Thoracic aorta (tissue), 2 donors: ENCODE measurements around the gene NRG2. TPM values are rescaled to one million over a fixed set of nuclear protein-coding genes. Genes with fewer than 3 reads are reported as not detected.

Source experiments
- ATAC-seq: fragments of 150-250 bp; one replicate; pipeline ENCODE4 v1.8.0; 2017; ENCODE audit warnings: low read depth; ENCODE audit not compliant: insufficient number of reproducible peaks, low FRiP score
- DNase-seq: peaks from one replicate; pipeline ENCODE4 v3.0.0-alpha.2; 2020; ENCODE audit warnings: low spot score
- H3K27ac ChIP-seq, 2 donors: fragments of 200-600 bp; sonication (generic); 1 replicate in 1 of 2; 2 replicates in 1 of 2; pipeline ENCODE4 v1.5.1; 2016; ENCODE audit warnings: mild to moderate bottlenecking in 2 of 2, moderate library complexity in 2 of 2
- H3K27me3 ChIP-seq: fragments of 200-600 bp; sonication (generic); replicated peaks from 2 replicates; pipeline ENCODE4 v1.6.0; 2016; ENCODE audit warnings: mild to moderate bottlenecking; ENCODE audit not compliant: insufficient read depth
- H3K36me3 ChIP-seq: fragments of 200-600 bp; sonication (generic); one replicate; pipeline ENCODE4 v1.5.1; 2016
- H3K4me1 ChIP-seq, 2 donors: fragments of 200-600 bp; sonication (generic); 1 replicate in 1 of 2; 2 replicates in 1 of 2; pipeline versions ENCODE4 v1.5.1 to v1.6.0; 2016; ENCODE audit warnings: low read depth in 2 of 2, mild to moderate bottlenecking in 1 of 2; ENCODE audit not compliant: control insufficient read depth in 1 of 2
- H3K4me3 ChIP-seq: fragments of 200-600 bp; sonication (generic); 2 replicates; pipeline ENCODE4 v1.5.1; 2016; ENCODE audit warnings: mild to moderate bottlenecking
- H3K9me3 ChIP-seq: fragments of 200-600 bp; sonication (generic); 2 replicates; pipeline ENCODE4 v1.5.1; 2016
- total RNA-seq, 2 donors: library from RNA; depleted of rRNA; stranded (reverse); fragments of >200 nt; gene quantifications; one replicate each; pipeline versions ENCODE4 v1.1.0 to v1.2.3, GENCODE V29; 2016
- TF ChIP-seq, protein P1 (sequence below): fragments of 200-600 bp; sonication (generic); IDR thresholded peaks from one replicate; pipeline ENCODE4 v1.5.1; 2019; ENCODE audit warnings: antibody characterized with exemption

The NRG2 gene
- total RNA-seq, 2 donors from 2014 or later, result 2.3 to 6.9 TPM

DNA sequence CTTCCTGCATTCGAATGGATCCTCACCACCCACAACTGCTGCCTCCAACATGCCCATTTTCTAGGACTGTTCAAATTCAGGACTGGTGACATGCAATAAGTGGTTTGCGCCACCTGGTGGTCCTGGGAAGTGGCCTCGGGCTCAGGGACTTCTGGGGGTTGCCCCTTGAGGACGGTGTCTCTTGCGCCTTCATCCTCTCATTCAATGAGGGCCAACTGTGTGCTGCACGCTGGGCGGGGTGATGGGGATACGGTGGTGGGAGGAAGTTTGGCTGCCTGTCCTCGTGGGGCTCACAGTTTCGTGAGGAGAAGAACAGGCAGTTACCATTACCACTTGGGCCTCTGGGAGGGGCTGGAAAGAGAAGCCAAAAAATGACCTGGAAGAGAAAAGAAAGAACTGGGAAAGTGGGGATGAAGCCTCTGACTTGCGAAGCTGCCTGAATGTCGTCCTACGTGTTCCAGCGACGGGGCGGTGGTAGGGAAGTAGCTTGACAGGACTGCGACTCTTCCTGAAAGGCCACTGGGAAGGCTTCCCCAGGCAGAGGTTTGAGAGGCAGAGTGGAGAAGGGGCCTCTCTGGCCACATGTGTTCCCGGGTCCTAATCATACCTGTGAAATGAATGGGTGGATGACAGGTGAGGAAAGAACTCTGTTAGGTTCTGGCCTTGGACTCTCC is 198.5 kb downstream of the NRG2 start:
- no peak overlapping the region for H3K4me3 ChIP-seq
- no peak for ATAC-seq
- H3K27ac ChIP-seq, result no peak overlapping the region
- TF ChIP-seq, protein P1, sequence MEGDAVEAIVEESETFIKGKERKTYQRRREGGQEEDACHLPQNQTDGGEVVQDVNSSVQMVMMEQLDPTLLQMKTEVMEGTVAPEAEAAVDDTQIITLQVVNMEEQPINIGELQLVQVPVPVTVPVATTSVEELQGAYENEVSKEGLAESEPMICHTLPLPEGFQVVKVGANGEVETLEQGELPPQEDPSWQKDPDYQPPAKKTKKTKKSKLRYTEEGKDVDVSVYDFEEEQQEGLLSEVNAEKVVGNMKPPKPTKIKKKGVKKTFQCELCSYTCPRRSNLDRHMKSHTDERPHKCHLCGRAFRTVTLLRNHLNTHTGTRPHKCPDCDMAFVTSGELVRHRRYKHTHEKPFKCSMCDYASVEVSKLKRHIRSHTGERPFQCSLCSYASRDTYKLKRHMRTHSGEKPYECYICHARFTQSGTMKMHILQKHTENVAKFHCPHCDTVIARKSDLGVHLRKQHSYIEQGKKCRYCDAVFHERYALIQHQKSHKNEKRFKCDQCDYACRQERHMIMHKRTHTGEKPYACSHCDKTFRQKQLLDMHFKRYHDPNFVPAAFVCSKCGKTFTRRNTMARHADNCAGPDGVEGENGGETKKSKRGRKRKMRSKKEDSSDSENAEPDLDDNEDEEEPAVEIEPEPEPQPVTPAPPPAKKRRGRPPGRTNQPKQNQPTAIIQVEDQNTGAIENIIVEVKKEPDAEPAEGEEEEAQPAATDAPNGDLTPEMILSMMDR, result peak; percentile 78
- H3K27me3 ChIP-seq, result no peaks in the 10 kb centered on the region
- H3K36me3 ChIP-seq, result no peaks in the 10 kb centered on the region
- H3K4me1 ChIP-seq, result no peaks in the 10 kb centered on the region
- peak; percentile 34 for DNase-seq
- H3K9me3 ChIP-seq, result no peaks in the 10 kb centered on the region

DNA sequence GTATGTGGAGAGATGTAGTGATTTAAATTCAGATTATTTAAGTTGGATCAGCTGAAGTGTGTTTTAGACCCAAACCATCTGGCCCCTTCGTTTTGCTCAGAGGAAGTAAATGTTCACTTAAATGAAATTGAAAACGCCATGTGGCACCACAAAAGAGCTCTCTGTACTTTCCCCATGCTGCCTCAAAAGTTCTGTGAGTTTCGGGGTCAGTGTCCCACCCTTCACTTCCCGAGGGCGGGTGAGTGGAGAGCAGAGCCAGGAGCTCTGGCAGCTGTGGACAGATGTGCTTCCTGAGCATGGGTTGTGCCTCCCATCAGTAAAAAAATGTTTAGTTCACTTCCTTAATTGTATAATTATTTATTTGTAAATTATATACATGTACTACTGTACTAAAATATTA is 199.1 kb downstream of the NRG2 start:
- no peak for DNase-seq
- H3K27ac ChIP-seq, result no peak overlapping the region
- H3K4me1 ChIP-seq, result no peaks in the 10 kb centered on the region
- TF ChIP-seq, protein P1, result no peak
- no peaks in the 10 kb centered on the region for H3K9me3 ChIP-seq
- H3K36me3 ChIP-seq, result no peaks in the 10 kb centered on the region
- H3K4me3 ChIP-seq, result no peak overlapping the region
- H3K27me3 ChIP-seq, result no peaks in the 10 kb centered on the region
- no peak for ATAC-seq

DNA sequence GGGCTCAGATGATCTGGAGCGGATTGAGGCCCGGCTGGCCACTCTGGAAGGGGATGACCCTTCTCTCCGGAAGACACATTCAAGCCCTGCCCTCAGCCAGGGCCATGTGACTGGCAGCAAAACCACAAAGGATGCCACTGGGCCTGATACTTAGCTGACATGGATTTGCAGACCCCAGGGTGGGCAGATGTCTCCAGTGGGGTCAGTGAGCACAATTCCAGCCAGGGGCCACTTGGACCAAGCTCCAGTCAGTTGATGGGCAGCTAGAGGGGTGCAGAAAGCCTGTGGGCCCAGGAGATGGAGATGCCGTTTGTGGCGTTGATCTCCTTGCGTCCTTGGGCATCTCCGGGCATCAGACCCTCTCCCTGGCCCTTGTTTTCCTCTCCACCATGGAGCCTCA is 200.8 kb downstream of the NRG2 start:
- no peak for DNase-seq
- H3K27ac ChIP-seq, result no peak overlapping the region
- no peaks in the 10 kb centered on the region for H3K27me3 ChIP-seq
- ATAC-seq, result no peak
- TF ChIP-seq, protein P1, result no peak
- no peaks in the 10 kb centered on the region for H3K4me1 ChIP-seq
- H3K9me3 ChIP-seq, result no peaks in the 10 kb centered on the region
- H3K4me3 ChIP-seq, result no peak overlapping the region
- no peaks in the 10 kb centered on the region for H3K36me3 ChIP-seq

DNA sequence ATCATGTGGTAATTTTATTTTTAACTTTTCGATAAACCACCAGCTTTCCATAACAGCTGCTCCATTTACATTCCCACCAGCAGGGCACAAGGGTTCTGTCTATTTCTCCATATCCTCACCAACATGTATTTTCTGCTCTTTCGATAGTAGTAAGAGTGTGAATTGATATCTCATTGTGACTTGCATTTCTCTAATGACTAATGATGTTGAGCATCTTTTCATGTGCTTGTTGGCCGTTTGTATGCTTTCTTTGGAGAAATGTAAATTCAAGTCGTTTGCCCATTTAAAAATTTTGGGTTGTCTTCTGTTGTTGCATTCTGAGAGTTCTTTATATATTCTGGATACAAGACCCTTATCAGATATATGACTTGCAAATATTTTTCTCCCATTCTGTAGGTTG is 201.6 kb downstream of the NRG2 start:
- Histone ChIP-seq H3K27ac (no peak overlapping the region), H3K9me3 (no peaks in the 10 kb centered on the region), H3K27me3 (no peaks in the 10 kb centered on the region), H3K4me1 (no peaks in the 10 kb centered on the region), H3K4me3 (no peak overlapping the region), H3K36me3 (no peaks in the 10 kb centered on the region)
- TF ChIP-seq, protein P1, result no peak
- no peak for ATAC-seq
- no peak for DNase-seq

DNA sequence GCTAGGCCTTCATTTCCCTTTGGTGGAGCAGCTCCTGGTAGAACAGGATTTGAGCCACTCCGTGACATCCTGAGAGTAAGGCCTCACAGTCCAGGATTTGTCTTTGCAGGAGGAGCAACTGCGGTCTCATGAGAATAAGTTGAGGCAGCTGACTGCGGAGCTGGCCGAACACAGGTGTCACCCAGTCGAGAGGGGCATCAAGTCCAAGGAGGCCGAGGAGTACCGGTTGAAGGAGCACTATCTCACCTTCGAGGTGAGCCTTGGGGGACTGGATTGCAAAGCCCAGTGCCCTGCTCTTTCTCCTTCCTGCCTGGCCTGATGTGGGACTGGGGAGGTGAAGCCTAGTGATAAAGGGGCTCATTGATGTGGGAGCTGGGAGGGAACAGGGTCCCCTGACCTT is 203.2 kb downstream of the NRG2 start:
- Histone ChIP-seq H3K4me3 (no peak overlapping the region), H3K4me1 (no peaks in the 10 kb centered on the region), H3K27me3 (no peaks in the 10 kb centered on the region), H3K36me3 (no peaks in the 10 kb centered on the region), H3K9me3 (no peaks in the 10 kb centered on the region), H3K27ac (no peak overlapping the region)
- TF ChIP-seq, protein P1, result no peak
- DNase-seq (no peak), ATAC-seq (no peak)
